ENCODE data around the gene ALDH3B2.

- no peak for TF ChIP-seq CTCF (IDR thresholded peaks at IDR 0.05; ENCODE audit: insufficient read depth, low read length)
- TF ChIP-seq SPI1 (IDR thresholded peaks at IDR 0.05; ENCODE audit: borderline replicate concordance, low read depth), result no peak
- no peak for TF ChIP-seq POLR2AphosphoS5 (IDR thresholded peaks at IDR 0.05; ENCODE audit: low read depth)
- TF ChIP-seq REST (IDR thresholded peaks at IDR 0.05; ENCODE audit: insufficient replicate concordance, low read depth), result no peak
- TF ChIP-seq GABPA (IDR thresholded peaks at IDR 0.05; ENCODE audit: low read depth), result no peak
Measured at GRCh38 chr11:67689178-67689577, 14.8 kb upstream of the ALDH3B2 start.
